Liver (tissue), 9 donors: Measurements from ENCODE around the gene TFR2. TPM values are rescaled to one million over a fixed set of nuclear protein-coding genes. Genes with fewer than 3 reads are reported as not detected.

Experiments
- DNase-seq: peaks from one replicate; pipeline ENCODE4 v3.0.0-alpha.2; 2017; ENCODE audit warnings: low spot score
- H3K27ac ChIP-seq, 2 donors: one replicate each; pipeline ENCODE4 v1.7.0; 2013; ENCODE audit warnings: inconsistent platforms in 2 of 2, low read length in 2 of 2, control low read depth in 1 of 2, low read depth in 1 of 2, mild to moderate bottlenecking in 1 of 2
- H3K27me3 ChIP-seq, 4 donors: one replicate each; pipeline versions ENCODE4 v1.6.1 to v1.7.0; 2013; ENCODE audit warnings: low read length in 3 of 4, inconsistent platforms in 1 of 4, mild to moderate bottlenecking in 1 of 4, moderate library complexity in 1 of 4; ENCODE audit not compliant: control insufficient read depth in 4 of 4, insufficient read depth in 4 of 4
- H3K36me3 ChIP-seq, 4 donors: one replicate each; pipeline versions ENCODE4 v1.6.1 to v1.7.0; 2013; ENCODE audit warnings: low read length in 3 of 4, mild to moderate bottlenecking in 3 of 4, low read depth in 1 of 4, moderate library complexity in 1 of 4; ENCODE audit not compliant: control insufficient read depth in 4 of 4, insufficient read depth in 3 of 4
- H3K4me1 ChIP-seq, 4 donors: one replicate each; pipeline versions ENCODE4 v1.6.1 to v1.7.0; 2013; ENCODE audit warnings: low read length in 3 of 4, mild to moderate bottlenecking in 3 of 4, moderate library complexity in 1 of 4; ENCODE audit not compliant: control insufficient read depth in 4 of 4, insufficient read depth in 4 of 4
- H3K4me3 ChIP-seq, 3 donors: one replicate each; pipeline versions ENCODE4 v1.6.1 to v1.7.0; 2013; ENCODE audit warnings: low read length in 3 of 3, control low read depth in 1 of 3, low read depth in 1 of 3, mild to moderate bottlenecking in 1 of 3
- H3K9ac ChIP-seq, 2 donors: one replicate each; pipeline ENCODE4 v1.7.0; 2013; ENCODE audit warnings: low read length in 2 of 2, mild to moderate bottlenecking in 2 of 2, moderate library complexity in 2 of 2, control low read depth in 1 of 2, low read depth in 1 of 2
- H3K9me3 ChIP-seq, 4 donors: one replicate each; pipeline versions ENCODE4 v1.6.1 to v1.7.0; 2013; ENCODE audit warnings: low read length in 3 of 4; ENCODE audit not compliant: control insufficient read depth in 4 of 4
- EGR1 ChIP-seq, 2 donors: IDR thresholded peaks; 2 replicates each; pipeline ENCODE4 v1.6.1; 2016 to 2018; ENCODE audit warnings: antibody characterized with exemption in 2 of 2, low read depth in 2 of 2
- FOXA1 ChIP-seq: IDR thresholded peaks from 2 replicates; pipeline ENCODE4 v1.6.1; 2016; ENCODE audit warnings: antibody characterized with exemption
- GABPA ChIP-seq, 2 donors: IDR thresholded peaks in 1 of 2; conservative IDR thresholded peaks in 1 of 2; 2 replicates each; pipeline ENCODE4 v1.6.1; 2016; ENCODE audit warnings: antibody characterized with exemption in 2 of 2, mild to moderate bottlenecking in 1 of 2, moderate library complexity in 1 of 2
- HNF4A ChIP-seq, 2 donors: conservative IDR thresholded peaks; 2 replicates each; pipeline ENCODE4 v1.6.1; 2016; ENCODE audit warnings: antibody characterized with exemption in 2 of 2, mild to moderate bottlenecking in 2 of 2
- HNF4G ChIP-seq: IDR thresholded peaks from 2 replicates; pipeline ENCODE4 v1.6.1; 2016; ENCODE audit warnings: antibody characterized with exemption
- JUND ChIP-seq, 2 donors: IDR thresholded peaks; 2 replicates each; pipeline ENCODE4 v1.6.1; 2016; ENCODE audit warnings: antibody characterized with exemption in 2 of 2
- MAX ChIP-seq: IDR thresholded peaks from 2 replicates; pipeline ENCODE4 v1.6.1; 2016; ENCODE audit warnings: antibody characterized with exemption
- NR2F2 ChIP-seq: IDR thresholded peaks from 2 replicates; pipeline ENCODE4 v1.6.1; 2016; ENCODE audit warnings: antibody characterized with exemption
- RAD21 ChIP-seq, 2 donors: IDR thresholded peaks; 2 replicates each; pipeline ENCODE4 v1.6.1; 2016; ENCODE audit warnings: antibody characterized with exemption in 2 of 2, mild to moderate bottlenecking in 2 of 2
- REST ChIP-seq: IDR thresholded peaks from 2 replicates; pipeline ENCODE4 v1.6.1; 2016; ENCODE audit warnings: antibody characterized with exemption, mild to moderate bottlenecking
- RXRA ChIP-seq, 2 donors: IDR thresholded peaks; 2 replicates each; pipeline ENCODE4 v1.6.1; 2017 to 2018; ENCODE audit warnings: antibody characterized with exemption in 2 of 2, mild to moderate bottlenecking in 1 of 2
- SP1 ChIP-seq: IDR thresholded peaks from 2 replicates; pipeline ENCODE4 v1.6.1; 2018; ENCODE audit warnings: antibody characterized with exemption, mild to moderate bottlenecking
- TAF1 ChIP-seq: conservative IDR thresholded peaks from 2 replicates; pipeline ENCODE4 v1.6.1; 2016; ENCODE audit warnings: antibody characterized with exemption, mild to moderate bottlenecking
- YY1 ChIP-seq: IDR thresholded peaks from 2 replicates; pipeline ENCODE4 v1.6.1; 2016; ENCODE audit warnings: antibody characterized with exemption, mild to moderate bottlenecking
- ZBTB33 ChIP-seq: IDR thresholded peaks from 2 replicates; pipeline ENCODE4 v1.6.1; 2016; ENCODE audit warnings: antibody characterized with exemption
- WGBS: extraction: QIAGEN DNeasy Blood & Tissue Kit; methylation state at CpG from one replicate; pipeline ENCODE4 v1.1.7; 2013; 5-methylcytosine and 5-hydroxymethylcytosine counted together
- polyA plus RNA-seq, 2 donors: library from polyadenylated mRNA; stranded (reverse) in 1 of 2; unstranded in 1 of 2; fragments of 200-250 nt in 1 of 2; fragments of >200 nt in 1 of 2; fragmentation: Nextera tagmentation in 1 of 2; extraction: Ambion mirVana in 1 of 2; gene quantifications; one replicate each; pipeline versions ENCODE4 v1.2.1 to v1.2.3, GENCODE V29; 2013 to 2015
- total RNA-seq, 2 donors: library from RNA; depleted of rRNA; stranded (reverse); fragments of >200 nt; gene quantifications; one replicate each; pipeline ENCODE4 v1.2.3, GENCODE V29; 2014
- donor health status: healthy.
- donor health status: healthy.
- donor health status: healthy.
- donor health status: healthy.
- donor health status: healthy.

Gene TFR2
- total and polyA plus RNA-seq, 4 donors: 276 to 663 (median 356) TPM

- no peak overlapping the region for H3K9ac ChIP-seq
- H3K36me3 ChIP-seq: peaks cover 13 to 74% (median 40%) of the 10 kb centered on the region in 4 donors
- no peaks in the 10 kb centered on the region for H3K9me3 ChIP-seq
- whole genome bisulfite sequencing: 91% methylated on average over 25 of the region's 25 CpGs
- H3K4me3 ChIP-seq: no peak overlapping the region
- H3K27me3 ChIP-seq: no peaks in the 10 kb centered on the region
- no peak for TF ChIP-seq RXRA (IDR thresholded peaks at IDR 0.05)
- no peak for TF ChIP-seq YY1
- no peak for TF ChIP-seq HNF4G
- TF ChIP-seq FOXA1: no peak
- no peak for DNase-seq
- no peak overlapping the region for H3K27ac ChIP-seq
- peaks cover 0 to 3% (median 0%) of the 10 kb centered on the region in 4 donors for H3K4me1 ChIP-seq
Observed at GRCh38 chr7:100682228-100682741, 40.9 kb upstream of the TFR2 start.

- Histone ChIP-seq H3K4me3 (no peak overlapping the region), H3K9ac (no peak overlapping the region), H3K27me3 (no peaks in the 10 kb centered on the region), H3K27ac (no peak overlapping the region), H3K9me3 (no peaks in the 10 kb centered on the region), H3K36me3 (peaks cover 13 to 73% (median 36%) of the 10 kb centered on the region in 4 donors), H3K4me1 (peaks cover 0 to 5% (median 3%) of the 10 kb centered on the region in 4 donors)
- WGBS: 85% methylated on average over 29 of the region's 29 CpGs
- no peak for DNase-seq
- TF ChIP-seq FOXA1: no peak
- no peak for TF ChIP-seq EGR1 (IDR thresholded peaks at IDR 0.05; ENCODE audit: low read depth in 2 of 2)
- TF ChIP-seq HNF4A (conservative IDR thresholded peaks at IDR 0.05): no peak
- TF ChIP-seq RXRA (IDR thresholded peaks at IDR 0.05): no peak
- no peak for TF ChIP-seq SP1
- no peak for TF ChIP-seq GABPA (IDR thresholded peaks at IDR 0.05 in 1 of 2, conservative IDR thresholded peaks at IDR 0.05 in 1 of 2)
- no peak for TF ChIP-seq ZBTB33
- TF ChIP-seq RAD21 (IDR thresholded peaks at IDR 0.05): no peak
- TF ChIP-seq MAX: no peak
- TF ChIP-seq TAF1: no peak
- no peak for TF ChIP-seq NR2F2
- no peak for TF ChIP-seq REST
- no peak for TF ChIP-seq JUND (IDR thresholded peaks at IDR 0.05)
- no peak for TF ChIP-seq YY1
- TF ChIP-seq HNF4G: no peak
Observed at GRCh38 chr7:100681491-100682227, 40.3 kb upstream of the TFR2 start.
